ENCODE results near the gene SLC2A14.
A peak's percentile ranks its signal among the peaks of the same experiment; 100 is the strongest.
"Not testable (repeated sequence)": the region's sequence is repeated elsewhere in the genome, so short reads cannot be mapped to it uniquely, and the experiment has no call there.

Gene SLC2A14

GRCh38 chr12:7869137-7869536 lies 3.6 kb downstream of the SLC2A14 start:
- DNase-seq (ENCODE audit: low read depth), result no peak

- DNase-seq (ENCODE audit: low read depth), result no peak
Measured at GRCh38 chr12:7868391-7868790, 4.3 kb downstream of the SLC2A14 start.

- DNase-seq (ENCODE audit: low read depth), result no peak
Measured at GRCh38 chr12:7864601-7865150, 8.0 kb downstream of the SLC2A14 start.

GRCh38 chr12:7862814-7863348 lies 9.8 kb downstream of the SLC2A14 start:
- not testable (repeated sequence) for DNase-seq (ENCODE audit: low read depth)

GRCh38 chr12:7862301-7862700 lies 10.4 kb downstream of the SLC2A14 start:
- not testable (repeated sequence) for DNase-seq (ENCODE audit: low read depth)

GRCh38 chr12:7859552-7859951 lies 13.2 kb downstream of the SLC2A14 start:
- DNase-seq (ENCODE audit: low read depth), result peak; percentile 55

- no peak for DNase-seq (ENCODE audit: low read depth)
Measured at GRCh38 chr12:7857971-7858370, 14.7 kb downstream of the SLC2A14 start.

GRCh38 chr12:7856516-7856915 lies 16.2 kb downstream of the SLC2A14 start:
- no peak for DNase-seq (ENCODE audit: low read depth)

- DNase-seq (ENCODE audit: low read depth), result no peak
Measured at GRCh38 chr12:7853557-7853956, 19.2 kb downstream of the SLC2A14 start.

- not testable (repeated sequence) for DNase-seq (ENCODE audit: low read depth)
Measured at GRCh38 chr12:7851622-7852081, 21.1 kb downstream of the SLC2A14 start.

- not testable (repeated sequence) for DNase-seq (ENCODE audit: low read depth)
Measured at GRCh38 chr12:7850099-7850498, 22.6 kb downstream of the SLC2A14 start.

GRCh38 chr12:7848098-7848422 lies 24.7 kb downstream of the SLC2A14 start:
- DNase-seq (ENCODE audit: low read depth), result not testable (repeated sequence)

GRCh38 chr12:7847226-7848097 lies 25.3 kb downstream of the SLC2A14 start:
- DNase-seq (ENCODE audit: low read depth), result not testable (repeated sequence)

GRCh38 chr12:7844116-7844515 lies 28.6 kb downstream of the SLC2A14 start:
- no peak for DNase-seq (ENCODE audit: low read depth)

- not testable (repeated sequence) for DNase-seq (ENCODE audit: low read depth)
Measured at GRCh38 chr12:7843583-7843982, 29.1 kb downstream of the SLC2A14 start.

GRCh38 chr12:7843149-7843548 lies 29.6 kb downstream of the SLC2A14 start:
- not testable (repeated sequence) for DNase-seq (ENCODE audit: low read depth)

GRCh38 chr12:7842444-7842843 lies 30.3 kb downstream of the SLC2A14 start:
- not testable (repeated sequence) for DNase-seq (ENCODE audit: low read depth)

- not testable (repeated sequence) for DNase-seq (ENCODE audit: low read depth)
Measured at GRCh38 chr12:7839848-7840247, 32.9 kb downstream of the SLC2A14 start.

- not testable (repeated sequence) for DNase-seq (ENCODE audit: low read depth)
Measured at GRCh38 chr12:7839226-7839625, 33.5 kb downstream of the SLC2A14 start.

- no peak for DNase-seq (ENCODE audit: low read depth)
Measured at GRCh38 chr12:7837366-7837765, 35.3 kb downstream of the SLC2A14 start.

- no peak for DNase-seq (ENCODE audit: low read depth)
Measured at GRCh38 chr12:7835766-7836165, 36.9 kb downstream of the SLC2A14 start.

- DNase-seq (ENCODE audit: low read depth), result no peak
Measured at GRCh38 chr12:7835116-7835515, 37.6 kb downstream of the SLC2A14 start.

- DNase-seq (ENCODE audit: low read depth), result no peak
Measured at GRCh38 chr12:7834701-7835100, 38.0 kb downstream of the SLC2A14 start.

Data from non-pigmented ciliary epithelial cell (primary cell).